Ectodermal cell (in vitro differentiated cells): ENCODE results near the gene TOR1B.

Source experiments
- H3K27ac ChIP-seq: 2 replicates; pipeline ENCODE4 v1.7.0; 2013; ENCODE audit warnings: mild to moderate bottlenecking, low read depth, low read length; ENCODE audit not compliant: insufficient read depth, poor library complexity, severe bottlenecking
- H3K27me3 ChIP-seq: 2 replicates; pipeline ENCODE4 v1.7.0; 2013; ENCODE audit warnings: mild to moderate bottlenecking, low read length; ENCODE audit not compliant: insufficient read depth, control insufficient read depth, poor library complexity, severe bottlenecking
- H3K36me3 ChIP-seq: one replicate; pipeline ENCODE4 v1.7.0; 2013; ENCODE audit warnings: low read length; ENCODE audit not compliant: control insufficient read depth, insufficient read depth
- H3K4me1 ChIP-seq: one replicate; pipeline ENCODE4 v1.7.0; 2013; ENCODE audit warnings: low read length; ENCODE audit not compliant: control insufficient read depth, insufficient read depth
- H3K4me3 ChIP-seq: 2 replicates; pipeline ENCODE4 v1.7.0; 2013; ENCODE audit warnings: low read depth, low read length, control low read depth; ENCODE audit not compliant: insufficient read depth
- H3K9me3 ChIP-seq: 2 replicates; pipeline ENCODE4 v1.7.0; 2013; ENCODE audit warnings: mild to moderate bottlenecking, low read length, moderate library complexity; ENCODE audit not compliant: control insufficient read depth
- WGBS, 2 experiments: methylation state at CpG; one replicate each; pipeline ENCODE4 v1.1.7; 2013; ENCODE audit warnings: missing lambda C conversion rate in 2 of 2; 5-methylcytosine and 5-hydroxymethylcytosine counted together

Gene TOR1B

GRCh38 chr9:129811967-129812363, 9.0 kb downstream of the TOR1B start:
- Histone ChIP-seq H3K36me3 (peaks cover 15% of the 10 kb centered on the region), H3K27me3 (no peaks in the 10 kb centered on the region), H3K27ac (no peak overlapping the region), H3K4me1 (no peaks in the 10 kb centered on the region), H3K9me3 (no peaks in the 10 kb centered on the region), H3K4me3 (no peak overlapping the region)
- WGBS, 2 experiments: 90 to 95% methylated on average over 6 of the region's 6 CpGs

- 94 to 96% methylated on average over 9 of the region's 9 CpGs for WGBS, 2 experiments
- Histone ChIP-seq H3K27ac (no peak overlapping the region), H3K4me1 (no peaks in the 10 kb centered on the region), H3K36me3 (peaks cover 18% of the 10 kb centered on the region), H3K4me3 (no peak overlapping the region), H3K9me3 (no peaks in the 10 kb centered on the region), H3K27me3 (no peaks in the 10 kb centered on the region)
These were observed 9.4 kb downstream of the TOR1B start for GRCh38 chr9:129812385-129812784.

GRCh38 chr9:129813661-129814060, 10.7 kb downstream of the TOR1B start:
- H3K36me3 ChIP-seq: peaks cover 25% of the 10 kb centered on the region
- no peaks in the 10 kb centered on the region for H3K4me1 ChIP-seq
- WGBS, 2 experiments: 81% methylated on average over 9 of the region's 9 CpGs
- no peak overlapping the region for H3K4me3 ChIP-seq
- no peaks in the 10 kb centered on the region for H3K27me3 ChIP-seq
- no peaks in the 10 kb centered on the region for H3K9me3 ChIP-seq
- no peak overlapping the region for H3K27ac ChIP-seq

GRCh38 chr9:129814432-129815223, 11.6 kb downstream of the TOR1B start:
- Histone ChIP-seq H3K27me3 (no peaks in the 10 kb centered on the region), H3K27ac (no peak overlapping the region), H3K9me3 (no peaks in the 10 kb centered on the region), H3K36me3 (peaks cover 29% of the 10 kb centered on the region), H3K4me1 (no peaks in the 10 kb centered on the region), H3K4me3 (no peak overlapping the region)
- 93 to 94% methylated on average over 17 of the region's 17 CpGs for WGBS, 2 experiments

- H3K4me3 ChIP-seq: no peak overlapping the region
- no peaks in the 10 kb centered on the region for H3K4me1 ChIP-seq
- no peak overlapping the region for H3K27ac ChIP-seq
- no peaks in the 10 kb centered on the region for H3K9me3 ChIP-seq
- WGBS, 2 experiments: 95 to 97% methylated on average over 11 of the region's 11 CpGs
- H3K36me3 ChIP-seq: peaks cover 31% of the 10 kb centered on the region
- no peaks in the 10 kb centered on the region for H3K27me3 ChIP-seq
These were observed 12.3 kb downstream of the TOR1B start for GRCh38 chr9:129815278-129815677.

- H3K4me1 ChIP-seq: no peaks in the 10 kb centered on the region
- 92 to 93% methylated on average over 14 of the region's 14 CpGs for WGBS, 2 experiments
- no peak overlapping the region for H3K27ac ChIP-seq
- H3K9me3 ChIP-seq: no peaks in the 10 kb centered on the region
- no peak overlapping the region for H3K4me3 ChIP-seq
- H3K36me3 ChIP-seq: peaks cover 40% of the 10 kb centered on the region
- H3K27me3 ChIP-seq: no peaks in the 10 kb centered on the region
These were observed 13.8 kb downstream of the TOR1B start for GRCh38 chr9:129816501-129817435.

- peaks cover 28% of the 10 kb centered on the region for H3K36me3 ChIP-seq
- 22 to 26% methylated on average over 25 of the region's 26 CpGs for WGBS, 2 experiments
These were observed 20.0 kb downstream of the TOR1B start for GRCh38 chr9:129822898-129823541.

GRCh38 chr9:129823542-129823934, 20.6 kb downstream of the TOR1B start:
- peak overlapping the region; percentile 84 for H3K4me3 ChIP-seq
- WGBS, 2 experiments: 0 to 1% methylated on average over 11 to 14 of the region's 15 CpGs
- no peaks in the 10 kb centered on the region for H3K9me3 ChIP-seq
- H3K36me3 ChIP-seq: peaks cover 23% of the 10 kb centered on the region
- no peaks in the 10 kb centered on the region for H3K27me3 ChIP-seq
- H3K4me1 ChIP-seq: no peaks in the 10 kb centered on the region
- H3K27ac ChIP-seq: no peak overlapping the region

More at GRCh38 chr9:129822898-129823541, 20.0 kb downstream of the TOR1B start:
- no peak overlapping the region for H3K27ac ChIP-seq
- no peaks in the 10 kb centered on the region for H3K27me3 ChIP-seq
- H3K9me3 ChIP-seq: no peaks in the 10 kb centered on the region
- no peaks in the 10 kb centered on the region for H3K4me1 ChIP-seq
- H3K4me3 ChIP-seq: peak overlapping the region; percentile 84

- Histone ChIP-seq H3K9me3 (no peaks in the 10 kb centered on the region), H3K36me3 (peaks cover 23% of the 10 kb centered on the region), H3K27ac (no peak within 1 kb of the TSS), H3K4me3 (peak within 1 kb of the TSS; percentile 84), H3K27me3 (no peaks in the 10 kb centered on the region), H3K4me1 (no peaks in the 10 kb centered on the region)
- WGBS, 2 experiments: 6% methylated on average over 47 of the region's 47 CpGs
These were observed 21.1 kb downstream of the TOR1B start, which contains the start of gene TOR1A for GRCh38 chr9:129823935-129824601. Gene TOR1A (minus strand): TSS chr9:129824136. CDS start chr9:129824085, 51 bp downstream.
